ENCODE data around the gene DMXL2. TPM values are rescaled to one million over a fixed set of nuclear protein-coding genes. Genes with fewer than 3 reads are reported as not detected.
A peak's percentile ranks its signal among the peaks of the same experiment; 100 is the strongest.

Gene DMXL2
- 15.0 TPM for polyA plus RNA-seq (2013, experiment 1 of 2)
- polyA plus RNA-seq (2013, experiment 2 of 2), result 15.3 TPM

- H3K36me3 ChIP-seq (ENCODE audit: control insufficient read depth in 1 of 2, insufficient read depth in 2 of 2, low read depth in 1 of 2, low read length in 2 of 2), result no peaks in the 10 kb centered on the region
- peaks cover 6% of the 10 kb centered on the region for H3K79me1 ChIP-seq (replicated peaks; ENCODE audit: low read length, poor library complexity, severe bottlenecking)
- peak within 1 kb of the TSS; percentile 78 for H2BK120ac ChIP-seq (ENCODE audit: low read depth, low read length)
- peak within 1 kb of the TSS; percentile 72 for H3K27ac ChIP-seq (ENCODE audit: low read length, poor library complexity, severe bottlenecking)
- no peak within 1 kb of the TSS for H2AK5ac ChIP-seq (ENCODE audit: low read length, severe bottlenecking)
- peak; percentile 93 for DNase-seq
- peak within 1 kb of the TSS; percentile 91 to 94 for H3K4me3 ChIP-seq (ENCODE audit: insufficient read depth in 1 of 2, low read depth in 1 of 2, low read length in 2 of 2)
- peak within 1 kb of the TSS; percentile 91 for H3K9ac ChIP-seq (ENCODE audit: low read length)
- no peaks in the 10 kb centered on the region for H3K9me3 ChIP-seq (ENCODE audit: control insufficient read depth, low read length)
- H3K18ac ChIP-seq (ENCODE audit: low read depth in 1 of 2, low read length in 2 of 2), result peak within 1 kb of the TSS; percentile 90 to 96
- peak within 1 kb of the TSS in 1 of 2 experiments; percentile 97 for H3K23ac ChIP-seq (ENCODE audit: low read length in 2 of 2)
- peak within 1 kb of the TSS in 1 of 2 experiments; percentile 38 for H2BK12ac ChIP-seq (ENCODE audit: low read length in 2 of 2)
- H2BK5ac ChIP-seq (ENCODE audit: low read depth, low read length, poor library complexity, severe bottlenecking), result no peak within 1 kb of the TSS
- H4K8ac ChIP-seq (ENCODE audit: low read length), result peak within 1 kb of the TSS; percentile 85
- H3K4ac ChIP-seq (ENCODE audit: low read depth in 1 of 2, low read length in 2 of 2), result peak within 1 kb of the TSS; percentile 10 to 77
- peak within 1 kb of the TSS; percentile 60 for H2BK15ac ChIP-seq (ENCODE audit: low read depth, poor library complexity, severe bottlenecking)
- H3K4me1 ChIP-seq (ENCODE audit: control insufficient read depth, insufficient read depth, low read depth, low read length), result no peaks in the 10 kb centered on the region
- peak within 1 kb of the TSS; percentile 76 for H2AFZ ChIP-seq (ENCODE audit: low read depth, low read length)
- H3K27me3 ChIP-seq (ENCODE audit: control insufficient read depth in 1 of 2, insufficient read depth in 1 of 2, low read length in 2 of 2), result peaks cover 0 to 6% of the 10 kb centered on the region in 2 experiments
- H4K91ac ChIP-seq (ENCODE audit: low read length), result peak within 1 kb of the TSS; percentile 78
- H3K14ac ChIP-seq (ENCODE audit: low read length in 2 of 2), result peak within 1 kb of the TSS in 1 of 2 experiments; percentile 88
- 1% methylated on average over 47 of the region's 83 CpGs for WGBS
- peak within 1 kb of the TSS; percentile 93 for H3K4me2 ChIP-seq (ENCODE audit: low read length, poor library complexity, severe bottlenecking)
Observed at GRCh38 chr15:51622604-51623370, at the start of gene DMXL2. DMXL2 (minus strand) TSS chr15:51622771; CDS start chr15:51622545, 226 bp downstream.

- no peak overlapping the region for H2BK12ac ChIP-seq (ENCODE audit: low read length in 2 of 2)
- no peak overlapping the region for H3K27ac ChIP-seq (ENCODE audit: low read length, poor library complexity, severe bottlenecking)
- H4K8ac ChIP-seq (ENCODE audit: low read length), result no peak overlapping the region
- H3K36me3 ChIP-seq (ENCODE audit: control insufficient read depth in 1 of 2, insufficient read depth in 2 of 2, low read depth in 1 of 2, low read length in 2 of 2), result no peaks in the 10 kb centered on the region
- no peak overlapping the region for H3K4me2 ChIP-seq (ENCODE audit: low read length, poor library complexity, severe bottlenecking)
- H3K27me3 ChIP-seq (ENCODE audit: control insufficient read depth in 1 of 2, insufficient read depth in 1 of 2, low read length in 2 of 2), result peaks cover 23 to 34% of the 10 kb centered on the region in 2 experiments
- H2BK15ac ChIP-seq (ENCODE audit: low read depth, poor library complexity, severe bottlenecking), result no peak overlapping the region
- no peak overlapping the region for H2AFZ ChIP-seq (ENCODE audit: low read depth, low read length)
- WGBS, result 40% methylated on average over 7 of the region's 9 CpGs
- H2BK120ac ChIP-seq (ENCODE audit: low read depth, low read length), result no peak overlapping the region
- no peak overlapping the region for H3K4me3 ChIP-seq (ENCODE audit: insufficient read depth in 1 of 2, low read depth in 1 of 2, low read length in 2 of 2)
- H3K9ac ChIP-seq (ENCODE audit: low read length), result no peak overlapping the region
- H3K4ac ChIP-seq (ENCODE audit: low read depth in 1 of 2, low read length in 2 of 2), result no peak overlapping the region
- H2AK5ac ChIP-seq (ENCODE audit: low read length, severe bottlenecking), result no peak overlapping the region
- no peak overlapping the region for H3K23ac ChIP-seq (ENCODE audit: low read length in 2 of 2)
- H3K14ac ChIP-seq (ENCODE audit: low read length in 2 of 2), result no peak overlapping the region
- no peaks in the 10 kb centered on the region for H3K4me1 ChIP-seq (ENCODE audit: control insufficient read depth, insufficient read depth, low read depth, low read length)
- H3K79me1 ChIP-seq (replicated peaks; ENCODE audit: low read length, poor library complexity, severe bottlenecking), result no peaks in the 10 kb centered on the region
- H3K9me3 ChIP-seq (ENCODE audit: control insufficient read depth, low read length), result no peaks in the 10 kb centered on the region
- no peak overlapping the region for H3K18ac ChIP-seq (ENCODE audit: low read depth in 1 of 2, low read length in 2 of 2)
- H2BK5ac ChIP-seq (ENCODE audit: low read depth, low read length, poor library complexity, severe bottlenecking), result no peak overlapping the region
- no peak overlapping the region for H4K91ac ChIP-seq (ENCODE audit: low read length)
- DNase-seq, result no peak
Observed at GRCh38 chr15:51672155-51672687, 49.6 kb upstream of the DMXL2 start.

DNA sequence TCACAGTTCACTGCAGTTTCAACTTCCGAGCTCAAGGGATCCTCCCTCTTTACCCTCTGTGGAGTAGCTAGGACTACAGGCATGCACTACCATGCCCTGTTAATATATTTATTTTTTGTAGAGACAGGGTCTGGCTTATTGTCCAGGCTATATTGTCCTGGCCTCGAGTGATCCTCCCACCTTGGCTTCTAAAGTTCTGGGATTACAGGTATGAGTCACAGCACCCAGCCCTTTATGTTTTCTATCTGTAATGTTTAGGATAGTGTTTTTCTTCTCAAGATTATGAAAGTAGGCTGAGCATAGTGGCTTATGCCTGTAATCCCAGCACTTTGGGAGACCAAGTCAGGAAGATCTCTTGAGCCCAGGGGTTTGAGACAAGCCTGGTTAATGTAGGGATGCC, 46.8 kb upstream of the DMXL2 start:
- no peak overlapping the region for H3K9ac ChIP-seq (ENCODE audit: low read length)
- no peak overlapping the region for H4K8ac ChIP-seq (ENCODE audit: low read length)
- WGBS, result 82% methylated on average over 2 of the region's 2 CpGs
- H3K23ac ChIP-seq (ENCODE audit: low read length in 2 of 2), result no peak overlapping the region
- peaks cover 8 to 18% of the 10 kb centered on the region in 2 experiments for H3K27me3 ChIP-seq (ENCODE audit: control insufficient read depth in 1 of 2, insufficient read depth in 1 of 2, low read length in 2 of 2)
- H3K4me1 ChIP-seq (ENCODE audit: control insufficient read depth, insufficient read depth, low read depth, low read length), result no peaks in the 10 kb centered on the region
- H3K14ac ChIP-seq (ENCODE audit: low read length in 2 of 2), result no peak overlapping the region
- H2BK15ac ChIP-seq (ENCODE audit: low read depth, poor library complexity, severe bottlenecking), result no peak overlapping the region
- no peak overlapping the region for H3K27ac ChIP-seq (ENCODE audit: low read length, poor library complexity, severe bottlenecking)
- no peak overlapping the region for H2BK5ac ChIP-seq (ENCODE audit: low read depth, low read length, poor library complexity, severe bottlenecking)
- H4K91ac ChIP-seq (ENCODE audit: low read length), result no peak overlapping the region
- no peak overlapping the region for H3K18ac ChIP-seq (ENCODE audit: low read depth in 1 of 2, low read length in 2 of 2)
- H3K79me1 ChIP-seq (replicated peaks; ENCODE audit: low read length, poor library complexity, severe bottlenecking), result no peaks in the 10 kb centered on the region
- H2AFZ ChIP-seq (ENCODE audit: low read depth, low read length), result no peak overlapping the region
- H3K9me3 ChIP-seq (ENCODE audit: control insufficient read depth, low read length), result no peaks in the 10 kb centered on the region
- no peaks in the 10 kb centered on the region for H3K36me3 ChIP-seq (ENCODE audit: control insufficient read depth in 1 of 2, insufficient read depth in 2 of 2, low read depth in 1 of 2, low read length in 2 of 2)
- no peak for DNase-seq
- no peak overlapping the region for H3K4me3 ChIP-seq (ENCODE audit: insufficient read depth in 1 of 2, low read depth in 1 of 2, low read length in 2 of 2)
- H2BK120ac ChIP-seq (ENCODE audit: low read depth, low read length), result no peak overlapping the region
- no peak overlapping the region for H3K4ac ChIP-seq (ENCODE audit: low read depth in 1 of 2, low read length in 2 of 2)
- no peak overlapping the region for H3K4me2 ChIP-seq (ENCODE audit: low read length, poor library complexity, severe bottlenecking)
- H2AK5ac ChIP-seq (ENCODE audit: low read length, severe bottlenecking), result no peak overlapping the region
- H2BK12ac ChIP-seq (ENCODE audit: low read length in 2 of 2), result no peak overlapping the region

- WGBS, result 78% methylated on average over 3 of the region's 5 CpGs
- no peak overlapping the region for H2BK15ac ChIP-seq (ENCODE audit: low read depth, poor library complexity, severe bottlenecking)
Observed at GRCh38 chr15:51668446-51668845, 45.9 kb upstream of the DMXL2 start.

More at GRCh38 chr15:51668446-51668845, 45.9 kb upstream of the DMXL2 start:
- Histone ChIP-seq H2BK12ac (ENCODE audit: low read length in 2 of 2) (no peak overlapping the region), H3K9ac (ENCODE audit: low read length) (no peak overlapping the region), H3K14ac (ENCODE audit: low read length in 2 of 2) (no peak overlapping the region), H4K8ac (ENCODE audit: low read length) (no peak overlapping the region), H3K36me3 (ENCODE audit: control insufficient read depth in 1 of 2, insufficient read depth in 2 of 2, low read depth in 1 of 2, low read length in 2 of 2) (no peaks in the 10 kb centered on the region), H3K4ac (ENCODE audit: low read depth in 1 of 2, low read length in 2 of 2) (no peak overlapping the region), H3K23ac (ENCODE audit: low read length in 2 of 2) (no peak overlapping the region), H2AFZ (ENCODE audit: low read depth, low read length) (no peak overlapping the region), H3K4me2 (ENCODE audit: low read length, poor library complexity, severe bottlenecking) (no peak overlapping the region), H2BK5ac (ENCODE audit: low read depth, low read length, poor library complexity, severe bottlenecking) (no peak overlapping the region), H2BK120ac (ENCODE audit: low read depth, low read length) (no peak overlapping the region), H3K79me1 (replicated peaks; ENCODE audit: low read length, poor library complexity, severe bottlenecking) (no peaks in the 10 kb centered on the region), H3K9me3 (ENCODE audit: control insufficient read depth, low read length) (no peaks in the 10 kb centered on the region), H3K18ac (ENCODE audit: low read depth in 1 of 2, low read length in 2 of 2) (no peak overlapping the region), H3K4me1 (ENCODE audit: control insufficient read depth, insufficient read depth, low read depth, low read length) (no peaks in the 10 kb centered on the region), H3K4me3 (ENCODE audit: insufficient read depth in 1 of 2, low read depth in 1 of 2, low read length in 2 of 2) (no peak overlapping the region), H3K27me3 (ENCODE audit: control insufficient read depth in 1 of 2, insufficient read depth in 1 of 2, low read length in 2 of 2) (peaks cover 6 to 18% of the 10 kb centered on the region in 2 experiments), H3K27ac (ENCODE audit: low read length, poor library complexity, severe bottlenecking) (no peak overlapping the region), H2AK5ac (ENCODE audit: low read length, severe bottlenecking) (no peak overlapping the region), H4K91ac (ENCODE audit: low read length) (no peak overlapping the region)
- DNase-seq, result no peak
